HL-60 (cell line): ENCODE measurements around the gene SEMA3D.

ENCODE experiments used
- GABPA ChIP-seq: IDR thresholded peaks from 2 replicates; pipeline ENCODE4 v1.6.1; 2012; ENCODE audit warnings: low read depth
- POLR2AphosphoS5 ChIP-seq: IDR thresholded peaks from 2 replicates; pipeline ENCODE4 v1.6.1; 2012; ENCODE audit warnings: low read depth
- TF ChIP-seq, protein P1 (sequence below): IDR thresholded peaks from one replicate; pipeline ENCODE4 v1.5.1; 2011; ENCODE audit warnings: low read length, control low read depth, inconsistent platforms; ENCODE audit not compliant: insufficient read depth

GRCh38 chr7:85062651-85063050 is 124.2 kb downstream of the SEMA3D start:
- TF ChIP-seq, protein P1, sequence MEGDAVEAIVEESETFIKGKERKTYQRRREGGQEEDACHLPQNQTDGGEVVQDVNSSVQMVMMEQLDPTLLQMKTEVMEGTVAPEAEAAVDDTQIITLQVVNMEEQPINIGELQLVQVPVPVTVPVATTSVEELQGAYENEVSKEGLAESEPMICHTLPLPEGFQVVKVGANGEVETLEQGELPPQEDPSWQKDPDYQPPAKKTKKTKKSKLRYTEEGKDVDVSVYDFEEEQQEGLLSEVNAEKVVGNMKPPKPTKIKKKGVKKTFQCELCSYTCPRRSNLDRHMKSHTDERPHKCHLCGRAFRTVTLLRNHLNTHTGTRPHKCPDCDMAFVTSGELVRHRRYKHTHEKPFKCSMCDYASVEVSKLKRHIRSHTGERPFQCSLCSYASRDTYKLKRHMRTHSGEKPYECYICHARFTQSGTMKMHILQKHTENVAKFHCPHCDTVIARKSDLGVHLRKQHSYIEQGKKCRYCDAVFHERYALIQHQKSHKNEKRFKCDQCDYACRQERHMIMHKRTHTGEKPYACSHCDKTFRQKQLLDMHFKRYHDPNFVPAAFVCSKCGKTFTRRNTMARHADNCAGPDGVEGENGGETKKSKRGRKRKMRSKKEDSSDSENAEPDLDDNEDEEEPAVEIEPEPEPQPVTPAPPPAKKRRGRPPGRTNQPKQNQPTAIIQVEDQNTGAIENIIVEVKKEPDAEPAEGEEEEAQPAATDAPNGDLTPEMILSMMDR: no peak
- TF ChIP-seq GABPA (no peak), POLR2AphosphoS5 (no peak)
